GM12801 (cell line): Measurements from ENCODE around the gene IL19.

Experiments
- CTCF ChIP-seq: IDR thresholded peaks from one replicate; pipeline ENCODE4 v1.5.1; 2011; ENCODE audit warnings: control low read depth; ENCODE audit not compliant: insufficient read length; ENCODE audit errors: extremely low read depth

The IL19 gene

GRCh38 chr1:206783506-206783905, 12.9 kb downstream of the IL19 start:
- TF ChIP-seq CTCF, result no peak

- TF ChIP-seq CTCF, result no peak
These were observed 13.9 kb downstream of the IL19 start for GRCh38 chr1:206784471-206784903.

GRCh38 chr1:206785182-206785765, 14.7 kb downstream of the IL19 start:
- no peak for TF ChIP-seq CTCF

- TF ChIP-seq CTCF, result no peak
These were observed 15.8 kb downstream of the IL19 start for GRCh38 chr1:206786212-206786886.

GRCh38 chr1:206787891-206788290, 17.3 kb downstream of the IL19 start:
- TF ChIP-seq CTCF, result no peak

GRCh38 chr1:206788487-206789050, 18.0 kb downstream of the IL19 start:
- TF ChIP-seq CTCF, result no peak

GRCh38 chr1:206790502-206791250, 20.1 kb downstream of the IL19 start:
- no peak for TF ChIP-seq CTCF
